CD4-positive, alpha-beta memory T cell (primary cell): Measurements from ENCODE around the gene SPECC1. TPM values are rescaled to one million over a fixed set of nuclear protein-coding genes. Genes with fewer than 3 reads are reported as not detected.

Experiments
- CTCF ChIA-PET: fragments of 350-600 bp; sonication (Branson Sonifier 250); formaldehyde crosslinking; loops from one replicate; lab custom pipeline; 2021; ENCODE audit warnings: inconsistent platforms; ENCODE audit not compliant: partially characterized antibody; lab: Charles Lee
- POLR2A ChIA-PET: fragments of 350-600 bp; sonication (Branson Sonifier 250); formaldehyde crosslinking; loops from one replicate; lab custom pipeline; 2021; ENCODE audit not compliant: partially characterized antibody; lab: Charles Lee
- DNase-seq, 5 donors: peaks; one replicate each; pipeline versions ENCODE4 v3.0.0 to v3.0.0-alpha.2; 2020 to 2022; ENCODE audit warnings: mixed read lengths in 1 of 5
- H3K27ac ChIP-seq: one replicate; pipeline ENCODE4 v1.7.0; 2013; ENCODE audit warnings: low read depth, low read length
- H3K27me3 ChIP-seq: 2 replicates; pipeline ENCODE4 v1.7.0; 2013; ENCODE audit warnings: mild to moderate bottlenecking, low read length, moderate library complexity; ENCODE audit not compliant: insufficient read depth
- H3K36me3 ChIP-seq: 2 replicates; pipeline ENCODE4 v1.7.0; 2013; ENCODE audit warnings: mild to moderate bottlenecking, low read length, moderate library complexity; ENCODE audit not compliant: insufficient read depth
- H3K4me1 ChIP-seq: 2 replicates; pipeline ENCODE4 v1.7.0; 2013; ENCODE audit warnings: mild to moderate bottlenecking, low read length, moderate library complexity; ENCODE audit not compliant: insufficient read depth
- H3K4me3 ChIP-seq, 2 donors: one replicate each; pipeline ENCODE4 v1.7.0; 2013; ENCODE audit warnings: low read length in 2 of 2, mild to moderate bottlenecking in 1 of 2
- H3K9me3 ChIP-seq, 2 donors: one replicate each; pipeline ENCODE4 v1.7.0; 2013; ENCODE audit warnings: low read length in 2 of 2, control low read depth in 1 of 2; ENCODE audit not compliant: control insufficient read depth in 1 of 2
- H3K27ac Mint-ChIP-seq, 7 donors: one replicate each; pipeline ENCODE4 v1.8.0; 2020 to 2021; ENCODE audit warnings: mixed read lengths in 7 of 7, mild to moderate bottlenecking in 6 of 7, inconsistent platforms in 3 of 7, moderate library complexity in 3 of 7
- H3K27me3 Mint-ChIP-seq, 2 donors: one replicate each; pipeline ENCODE4 v1.8.0; 2020 to 2021; ENCODE audit warnings: mixed read lengths in 2 of 2
- H3K36me3 Mint-ChIP-seq, 2 donors: one replicate each; pipeline ENCODE4 v1.8.0; 2020 to 2021; ENCODE audit warnings: mixed read lengths in 2 of 2, inconsistent platforms in 1 of 2, mild to moderate bottlenecking in 1 of 2
- H3K4me1 Mint-ChIP-seq, 4 donors: one replicate each; pipeline ENCODE4 v1.8.0; 2020 to 2021; ENCODE audit warnings: mixed read lengths in 4 of 4, mild to moderate bottlenecking in 1 of 4
- H3K4me3 Mint-ChIP-seq, 8 donors: one replicate each; pipeline ENCODE4 v1.8.0; 2020 to 2021; ENCODE audit warnings: mixed read lengths in 8 of 8, mild to moderate bottlenecking in 7 of 8, moderate library complexity in 6 of 8, inconsistent platforms in 3 of 8
- H3K9me3 Mint-ChIP-seq, 8 donors: one replicate each; pipeline ENCODE4 v1.8.0; 2020 to 2021; ENCODE audit warnings: mixed read lengths in 8 of 8, mild to moderate bottlenecking in 5 of 8, inconsistent platforms in 3 of 8, moderate library complexity in 1 of 8
- intact Hi-C: fragments of 100-400 bp; cut with micrococcal nuclease; formaldehyde crosslinking; loops from one replicate; pipeline ENCODE4 v1.15.1; 2023
- polyA plus RNA-seq, 2 donors: library from polyadenylated mRNA; unstranded; fragments of 300-500 nt; fragmentation: Illumina TruSeq; gene quantifications; one replicate each; pipeline ENCODE4 v1.2.3, GENCODE V29; 2021
- total RNA-seq, 2 experiments: library from RNA; stranded (reverse); gene quantifications; one replicate each; pipeline ENCODE4 v1.2.3, GENCODE V29; 2021

SPECC1 gene
- total and polyA plus RNA-seq, 4 experiments from 2014 or later: 1.7 to 13.4 (median 8.7) TPM

DNA sequence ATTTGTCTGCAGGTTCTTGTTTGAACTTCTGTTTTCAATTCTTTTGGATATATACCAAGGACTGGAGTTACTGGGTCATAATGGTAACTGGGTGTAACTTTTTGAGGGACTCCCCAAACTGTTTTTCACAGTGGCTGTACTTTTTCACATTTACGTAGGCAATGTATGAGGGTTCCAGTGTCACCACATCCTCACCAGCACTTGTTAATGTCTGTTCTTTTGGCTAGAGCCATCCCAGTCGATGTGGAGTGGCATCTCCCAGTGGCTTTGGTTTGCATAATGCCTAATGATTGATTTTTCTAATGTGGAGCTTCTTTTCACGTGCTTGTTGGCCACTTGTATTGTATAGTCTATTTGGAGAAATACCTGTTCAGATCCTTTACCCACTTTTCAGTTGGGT, 59.3 kb downstream of the SPECC1 start:
- Histone ChIP-seq H3K27me3 (no peaks in the 10 kb centered on the region), H3K9me3 (no peaks in the 10 kb centered on the region), H3K4me3 (no peak overlapping the region), H3K27ac (no peak overlapping the region), H3K36me3 (no peaks in the 10 kb centered on the region), H3K4me1 (peaks cover 13% of the 10 kb centered on the region)
- Mint-ChIP-seq H3K9me3 (no peaks in the 10 kb centered on the region), H3K4me1 (peaks cover 7 to 17% (median 10%) of the 10 kb centered on the region in 4 donors), H3K27ac (no peak overlapping the region), H3K36me3 (no peaks in the 10 kb centered on the region), H3K27me3 (no peaks in the 10 kb centered on the region), H3K4me3 (no peak overlapping the region)
- no peak for DNase-seq
- CTCF ChIA-PET: no interaction called here
- POLR2A ChIA-PET: no interaction called here
- intact Hi-C loops: no loop called here

DNA sequence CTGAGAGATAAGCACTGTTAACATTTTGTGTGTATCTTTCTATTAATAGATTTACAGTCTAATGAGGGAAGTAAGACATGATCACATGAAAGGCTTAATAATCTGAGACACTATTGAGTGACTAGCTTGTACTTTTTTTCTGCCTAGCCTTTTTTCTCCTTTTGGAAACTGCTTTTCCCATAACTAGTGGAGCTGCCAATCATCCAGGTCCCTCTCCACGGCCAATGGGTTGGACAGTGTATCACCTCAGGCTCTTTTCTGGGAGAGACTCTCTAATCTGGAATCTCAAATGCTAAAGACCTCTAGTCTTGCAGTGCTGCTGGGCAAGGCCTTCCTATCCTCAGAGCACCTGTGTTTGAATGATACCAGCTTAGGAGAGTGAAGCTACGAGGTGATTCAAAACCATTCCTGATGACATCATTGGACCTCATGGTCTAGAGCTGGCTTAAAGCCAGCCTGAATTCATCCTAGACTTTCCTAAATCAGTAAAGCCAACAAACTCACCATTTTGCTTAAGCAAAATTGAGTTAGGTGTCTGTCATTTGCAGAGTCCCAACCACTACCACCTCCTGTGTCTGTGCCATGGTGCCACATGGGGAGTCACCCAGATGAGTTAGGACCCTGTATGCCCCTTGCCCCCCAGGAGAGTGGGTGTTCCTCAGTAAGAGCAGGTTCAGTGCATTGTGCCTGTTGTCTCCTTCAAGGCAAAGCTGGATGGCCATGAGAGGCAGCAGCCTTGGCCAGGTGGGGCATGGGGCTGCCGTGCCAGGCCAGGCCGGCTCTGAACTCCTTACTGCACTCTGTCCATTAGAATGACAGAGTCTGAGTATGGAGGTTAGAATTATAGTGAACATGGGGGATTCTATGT, 62.9 kb downstream of the SPECC1 start:
- Histone ChIP-seq H3K4me3 (no peak overlapping the region), H3K4me1 (peaks cover 27% of the 10 kb centered on the region), H3K27ac (no peak overlapping the region), H3K27me3 (no peaks in the 10 kb centered on the region), H3K36me3 (no peaks in the 10 kb centered on the region), H3K9me3 (no peaks in the 10 kb centered on the region)
- Mint-ChIP-seq H3K4me3 (peak overlapping the region in 1 of 8 donors; percentile 87), H3K27me3 (no peaks in the 10 kb centered on the region), H3K4me1 (peaks cover 17 to 30% (median 21%) of the 10 kb centered on the region in 4 donors), H3K27ac (no peak overlapping the region), H3K36me3 (no peaks in the 10 kb centered on the region), H3K9me3 (no peaks in the 10 kb centered on the region)
- intact Hi-C loops: loop anchor here (10.0 kb wide), 1 partner anchor 47 kb away; no protein-coding TSS in a partner anchor
- CTCF ChIA-PET: interaction anchor here (0.6 to 2.8 kb wide), 2 partner anchors 55 to 79 kb away, joined by 3 to 14 read pairs; no protein-coding TSS in a partner anchor
- POLR2A ChIA-PET: interaction anchor here (0.6 to 0.8 kb wide), 2 partner anchors 62 to 197 kb away, joined by 3 read pairs; no protein-coding TSS in a partner anchor
- DNase-seq: no peak

DNA sequence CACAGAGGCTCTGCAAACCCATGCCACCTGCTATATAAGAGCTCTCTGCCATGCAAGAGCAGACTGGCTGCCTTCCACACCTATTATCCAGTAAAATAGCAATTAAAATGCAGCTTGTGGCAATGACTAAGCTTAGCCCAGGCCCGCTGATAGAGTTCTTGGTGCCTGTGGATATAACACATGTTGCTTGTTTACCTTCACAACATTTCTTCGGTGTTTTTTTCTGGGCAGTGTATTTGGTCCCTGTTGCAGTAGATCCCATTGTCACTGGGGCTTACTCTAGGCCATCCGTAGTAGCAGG, 63.5 kb downstream of the SPECC1 start:
- Histone ChIP-seq H3K27ac (peak overlapping the region; percentile 6), H3K4me3 (no peak overlapping the region), H3K27me3 (no peaks in the 10 kb centered on the region), H3K36me3 (no peaks in the 10 kb centered on the region), H3K4me1 (peaks cover 27% of the 10 kb centered on the region), H3K9me3 (no peaks in the 10 kb centered on the region)
- Mint-ChIP-seq H3K36me3 (no peaks in the 10 kb centered on the region), H3K4me3 (peak overlapping the region in 6 of 8 donors; percentile 2 to 87 (median 78)), H3K27me3 (no peaks in the 10 kb centered on the region), H3K4me1 (peaks cover 17 to 30% (median 21%) of the 10 kb centered on the region in 4 donors), H3K9me3 (no peaks in the 10 kb centered on the region), H3K27ac (peak overlapping the region in 3 of 7 donors; percentile 3 to 57 (median 25))
- CTCF ChIA-PET: interaction anchor here (0.6 to 2.8 kb wide), 3 partner anchors 54 to 80 kb away, joined by 3 to 14 read pairs (median 5); partner anchors contain the start of gene SPECC1
- DNase-seq: no peak
- POLR2A ChIA-PET: interaction anchor here (0.6 to 0.8 kb wide), 2 partner anchors 62 to 196 kb away, joined by 3 read pairs; no protein-coding TSS in a partner anchor
- intact Hi-C loops: loop anchor here (10.0 kb wide), 1 partner anchor 48 kb away; no protein-coding TSS in a partner anchor

DNA sequence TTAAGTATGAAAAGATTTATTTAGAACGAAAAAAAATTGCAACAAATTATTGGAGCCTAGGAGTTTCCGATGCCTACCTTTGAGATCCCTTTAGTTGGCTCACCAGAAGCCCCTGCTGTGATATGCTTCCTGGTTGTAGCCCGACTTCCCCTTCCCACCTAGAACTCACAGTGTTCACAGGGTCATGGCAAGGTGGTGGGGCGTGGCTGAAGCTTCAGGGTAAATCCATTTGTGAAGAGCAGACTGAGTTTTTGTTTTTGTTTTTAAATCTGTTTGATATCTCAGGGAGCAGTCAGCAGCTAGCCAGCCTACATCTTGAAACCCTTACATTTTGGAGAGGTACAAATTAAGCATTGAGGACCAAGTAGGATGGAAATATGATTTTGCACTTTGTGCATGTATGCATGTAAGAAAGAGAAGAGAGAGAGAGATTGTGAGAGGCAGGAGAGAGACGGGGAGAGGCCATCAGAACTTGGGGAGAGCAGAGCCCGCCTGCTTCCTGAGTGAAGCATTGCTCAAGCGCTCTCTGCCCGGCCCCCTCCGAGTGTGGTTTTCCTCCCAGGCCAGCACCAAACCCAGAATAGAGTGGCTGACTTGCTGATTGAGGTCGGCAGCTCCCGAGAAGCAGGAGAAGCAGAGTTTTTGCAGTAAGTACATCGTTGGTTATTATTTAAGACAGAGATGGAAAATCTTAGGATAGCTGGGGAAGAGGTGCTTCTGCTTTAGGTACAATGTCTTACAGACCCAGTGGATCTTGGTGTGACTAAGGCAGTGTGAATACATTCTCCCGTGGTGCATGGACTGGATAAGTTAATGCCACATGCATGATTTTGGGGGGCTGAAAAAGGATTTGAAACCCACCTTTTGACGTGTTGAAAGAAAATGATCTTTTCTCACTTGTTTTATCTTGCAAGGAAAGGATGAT, 64.2 kb downstream of the SPECC1 start:
- Mint-ChIP-seq H3K27me3 (no peaks in the 10 kb centered on the region), H3K4me3 (peak overlapping the region; percentile 72 to 87 (median 79)), H3K27ac (peak overlapping the region; percentile 3 to 86 (median 74)), H3K36me3 (no peaks in the 10 kb centered on the region), H3K9me3 (no peaks in the 10 kb centered on the region), H3K4me1 (peaks cover 17 to 30% (median 21%) of the 10 kb centered on the region in 4 donors)
- H3K36me3 ChIP-seq: no peaks in the 10 kb centered on the region
- peak overlapping the region; percentile 6 for H3K27ac ChIP-seq
- ChIA-PET POLR2A (interaction anchor here (0.6 to 0.8 kb wide), 2 partner anchors 63 to 196 kb away, joined by 3 read pairs; no protein-coding TSS in a partner anchor), CTCF (interaction anchor here (1.1 to 2.8 kb wide), 2 partner anchors 63 to 80 kb away, joined by 5 to 14 read pairs; partner anchors contain the start of gene SPECC1)
- H3K9me3 ChIP-seq: no peaks in the 10 kb centered on the region
- H3K4me1 ChIP-seq: peaks cover 27% of the 10 kb centered on the region
- peak overlapping the region in 1 of 2 donors; percentile 19 for H3K4me3 ChIP-seq
- intact Hi-C loops: loop anchor here (10.0 kb wide), 1 partner anchor 49 kb away; no protein-coding TSS in a partner anchor
- DNase-seq: peak; percentile 18 to 61 (median 30)
- no peaks in the 10 kb centered on the region for H3K27me3 ChIP-seq

DNA sequence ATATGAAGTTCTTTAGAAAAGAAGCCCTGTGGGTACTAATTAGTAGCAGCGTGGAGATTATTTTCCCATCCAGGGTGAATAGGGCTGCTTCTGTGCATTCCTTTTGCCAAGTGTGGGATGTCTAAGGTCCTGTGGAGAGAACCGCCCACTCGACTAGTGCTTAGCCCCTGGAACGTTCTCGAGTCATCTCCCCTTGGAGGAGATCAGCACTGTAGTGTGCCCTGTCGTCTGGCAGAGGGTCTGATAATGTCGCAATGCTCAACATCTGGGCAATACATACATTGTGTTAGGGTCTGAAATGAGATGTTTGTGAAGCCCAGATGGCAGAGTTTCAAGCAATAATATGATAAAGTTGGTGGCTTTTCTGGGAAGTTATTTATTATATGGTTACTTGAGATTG, 64.8 kb downstream of the SPECC1 start:
- Histone ChIP-seq H3K4me1 (peaks cover 27% of the 10 kb centered on the region), H3K27ac (peak overlapping the region; percentile 6), H3K9me3 (no peaks in the 10 kb centered on the region), H3K36me3 (no peaks in the 10 kb centered on the region), H3K27me3 (no peaks in the 10 kb centered on the region), H3K4me3 (no peak overlapping the region)
- peaks cover 17 to 30% (median 21%) of the 10 kb centered on the region in 4 donors for H3K4me1 Mint-ChIP-seq
- ChIA-PET POLR2A (no interaction called here), CTCF (interaction anchor here (2.8 kb wide), 1 partner anchor 81 kb away, joined by 14 read pairs; no protein-coding TSS in a partner anchor)
- no peaks in the 10 kb centered on the region for H3K27me3 Mint-ChIP-seq
- intact Hi-C loops: loop anchor here (10.0 kb wide), 1 partner anchor 49 kb away; no protein-coding TSS in a partner anchor
- H3K36me3 Mint-ChIP-seq: no peaks in the 10 kb centered on the region
- no peak for DNase-seq
- peak overlapping the region in 7 of 8 donors; percentile 75 to 87 (median 82) for H3K4me3 Mint-ChIP-seq
- H3K27ac Mint-ChIP-seq: peak overlapping the region in 4 of 7 donors; percentile 3 to 85 (median 73)
- no peaks in the 10 kb centered on the region for H3K9me3 Mint-ChIP-seq

DNA sequence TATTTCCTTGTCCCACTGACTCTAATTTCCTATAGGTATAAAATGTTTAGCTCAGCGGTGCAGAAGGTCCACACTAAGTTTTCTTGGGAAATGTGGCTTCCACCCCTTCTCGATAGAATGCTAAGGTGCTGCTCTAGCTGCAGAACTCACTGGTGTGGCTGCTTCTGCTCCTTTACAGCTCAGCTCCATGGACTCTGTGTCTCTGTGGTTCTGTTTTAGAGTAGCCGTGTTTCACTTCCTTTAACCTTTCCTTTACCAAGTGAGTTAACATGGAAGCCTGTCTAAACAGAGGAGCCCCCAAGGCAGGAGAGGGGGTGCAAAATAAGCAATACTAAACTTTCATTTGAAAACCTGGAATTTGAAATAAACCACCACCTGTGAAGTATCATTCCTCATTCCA, 65.3 kb downstream of the SPECC1 start:
- H3K4me1 ChIP-seq: peaks cover 27% of the 10 kb centered on the region
- Mint-ChIP-seq H3K4me3 (peak overlapping the region in 7 of 8 donors; percentile 59 to 87 (median 82)), H3K4me1 (peaks cover 17 to 30% (median 21%) of the 10 kb centered on the region in 4 donors), H3K27me3 (no peaks in the 10 kb centered on the region), H3K27ac (peak overlapping the region in 4 of 7 donors; percentile 3 to 70 (median 30)), H3K36me3 (no peaks in the 10 kb centered on the region), H3K9me3 (no peaks in the 10 kb centered on the region)
- no peaks in the 10 kb centered on the region for H3K27me3 ChIP-seq
- DNase-seq: no peak
- ChIA-PET CTCF (interaction anchor here (1.0 to 2.8 kb wide), 3 partner anchors 43 to 82 kb away, joined by 3 to 14 read pairs (median 6); no protein-coding TSS in a partner anchor), POLR2A (no interaction called here)
- H3K36me3 ChIP-seq: no peaks in the 10 kb centered on the region
- no peaks in the 10 kb centered on the region for H3K9me3 ChIP-seq
- no peak overlapping the region for H3K4me3 ChIP-seq
- H3K27ac ChIP-seq: no peak overlapping the region
- intact Hi-C loops: loop anchor here (10.0 kb wide), 1 partner anchor 50 kb away; no protein-coding TSS in a partner anchor
